GM10266 (cell line): Measurements from ENCODE around the gene NUAK2.

ENCODE experiments used
- DNase-seq: peaks from one replicate; pipeline ENCODE4 v3.0.0; 2012; ENCODE audit errors: extremely low spot score
- CTCF ChIP-seq: IDR thresholded peaks from 2 replicates; pipeline ENCODE4 v1.5.1; 2012; ENCODE audit warnings: mild to moderate bottlenecking, low read depth; ENCODE audit not compliant: control insufficient read depth, insufficient read depth; ENCODE audit errors: missing control alignments

The NUAK2 gene

GRCh38 chr1:205338011-205338410 lies 16.5 kb upstream of the NUAK2 start:
- no peak for TF ChIP-seq CTCF
- DNase-seq, result no peak

DNA sequence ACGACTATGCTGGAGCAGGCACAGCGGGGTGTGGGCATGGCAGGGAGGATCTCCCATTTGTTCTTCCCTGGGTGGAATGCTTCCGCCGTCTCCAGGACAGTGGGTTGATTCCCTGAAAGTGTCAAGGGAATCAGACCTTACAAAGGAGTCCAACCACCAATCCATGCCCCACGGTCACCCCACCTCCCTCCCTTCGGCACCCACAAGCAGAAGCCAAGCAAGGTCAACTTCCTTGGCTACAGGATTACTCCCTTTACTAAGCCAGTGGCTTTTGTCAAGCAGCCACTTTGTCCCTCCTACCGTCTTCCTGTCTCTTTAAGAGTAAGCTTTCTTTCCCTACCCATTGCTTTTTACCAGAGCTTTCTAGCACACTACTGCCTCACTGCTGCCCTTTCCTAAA lies 15.9 kb upstream of the NUAK2 start:
- no peak for TF ChIP-seq CTCF
- DNase-seq, result no peak

DNA sequence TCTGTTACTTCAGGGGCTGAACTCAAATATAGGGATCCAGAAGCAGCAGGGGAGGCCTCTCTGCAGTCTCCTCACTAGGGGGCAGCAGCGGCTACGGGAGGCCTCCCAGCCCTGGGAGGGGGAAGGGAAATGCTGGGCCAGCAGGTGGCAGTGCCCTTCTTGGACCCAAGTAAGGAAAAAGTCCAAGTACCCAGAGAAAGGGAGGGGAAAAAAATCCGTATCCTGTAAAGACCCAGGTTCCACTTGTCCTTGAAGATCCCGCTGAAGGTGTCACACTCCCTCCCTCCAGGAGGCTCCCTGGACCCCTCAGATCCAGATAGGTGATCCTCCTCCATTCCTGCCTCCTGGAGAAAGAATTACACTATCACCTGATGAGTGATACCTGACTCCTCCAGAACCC lies 14.1 kb upstream of the NUAK2 start:
- peak; percentile 80 for DNase-seq
- TF ChIP-seq CTCF, result peak; percentile 89

- DNase-seq, result no peak
- TF ChIP-seq CTCF, result no peak
Measured at GRCh38 chr1:205332015-205332791, 10.7 kb upstream of the NUAK2 start.

GRCh38 chr1:205330150-205330549 lies 8.6 kb upstream of the NUAK2 start:
- DNase-seq, result no peak
- no peak for TF ChIP-seq CTCF

GRCh38 chr1:205329719-205330118 lies 8.2 kb upstream of the NUAK2 start:
- TF ChIP-seq CTCF, result no peak
- no peak for DNase-seq

GRCh38 chr1:205328476-205328875 lies 6.9 kb upstream of the NUAK2 start:
- TF ChIP-seq CTCF, result no peak
- no peak for DNase-seq
